ENCODE measurements around the gene CCNY.

GRCh38 chr10:35608328-35608672, 272.0 kb downstream of the CCNY start:
- TF ChIP-seq CTCF (IDR thresholded peaks at IDR 0.05; ENCODE audit: poor library complexity) = no peak
- no peak for TF ChIP-seq EZH2 (IDR thresholded peaks at IDR 0.05; ENCODE audit: borderline replicate concordance)

Measured in hepatocyte (in vitro differentiated cells).